Measurements from ENCODE around the gene COL4A2. TPM values are rescaled to one million over a fixed set of nuclear protein-coding genes. Genes with fewer than 3 reads are reported as not detected.

COL4A2 gene
- total and polyA plus RNA-seq, 2 donors (not counting 1 experiment from before 2014, with no cell fraction given) = 0.17 TPM; not detected in 1

DNA sequence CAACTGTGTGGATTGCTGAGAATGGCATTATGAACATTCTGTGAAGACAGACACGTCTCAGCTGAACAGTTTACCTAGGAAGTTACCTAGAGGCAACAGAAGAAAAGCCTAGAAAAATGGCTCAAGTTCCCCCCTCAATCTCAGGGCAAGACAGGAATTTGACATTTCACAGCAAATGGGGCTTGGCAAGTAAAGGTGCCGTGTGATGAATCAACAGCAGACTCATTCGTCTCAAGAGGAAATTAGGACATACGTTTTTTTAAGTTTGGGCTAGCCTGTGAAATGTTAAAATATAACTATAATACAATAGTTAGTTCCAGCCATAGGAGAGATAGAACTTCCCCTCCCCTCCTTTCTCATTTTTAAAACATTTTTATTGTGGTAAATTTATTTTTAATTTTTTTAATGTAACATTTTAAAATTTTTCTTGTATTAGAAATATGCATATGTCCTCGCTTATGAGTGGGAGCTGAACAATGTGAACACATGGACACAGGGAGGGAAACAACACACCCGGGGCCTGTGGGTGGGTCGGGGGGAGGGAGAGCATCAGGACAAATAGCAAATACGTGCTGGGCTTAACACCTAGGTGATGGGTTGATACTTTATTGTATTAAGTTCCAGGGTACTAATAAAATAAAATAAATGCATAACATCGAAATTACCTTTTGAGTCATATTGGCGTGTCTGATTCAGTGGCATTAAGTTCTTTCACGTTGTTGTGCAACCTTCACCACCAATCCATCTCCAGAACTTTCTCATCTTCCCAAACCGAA is 116.0 kb downstream of the COL4A2 start:
- Histone ChIP-seq H3K27ac (ENCODE audit: low read length in 2 of 2) (no peak overlapping the region), H4K20me1 (ENCODE audit: control insufficient read depth, insufficient read depth, low read length, poor library complexity, severe bottlenecking) (no peaks in the 10 kb centered on the region), H3K27me3 (replicated peaks in 1 of 4; ENCODE audit: control extremely low read depth in 1 of 4, control insufficient read depth in 3 of 4, insufficient read depth in 4 of 4, low read length in 3 of 4) (peaks cover 0 to 33% (median 26%) of the 10 kb centered on the region in 4 experiments), H3K4me3 (ENCODE audit: control extremely low read depth in 1 of 5, extremely low read depth in 1 of 5, insufficient read depth in 1 of 5, low read depth in 2 of 5, low read length in 4 of 5) (no peak overlapping the region), H3K4me1 (ENCODE audit: control insufficient read depth in 2 of 2, insufficient read depth in 2 of 2, low read length in 2 of 2) (no peaks in the 10 kb centered on the region), H3K36me3 (replicated peaks in 1 of 2; ENCODE audit: control extremely low read depth in 1 of 2, control insufficient read depth in 1 of 2, extremely low read depth in 1 of 2, insufficient read depth in 2 of 2, low read length in 1 of 2) (no peaks in the 10 kb centered on the region), H3K9ac (ENCODE audit: low read length) (no peak overlapping the region), H3K4me2 (replicated peaks; ENCODE audit: low read depth, low read length, poor library complexity, severe bottlenecking) (no peak overlapping the region), H3K79me2 (ENCODE audit: control insufficient read depth, insufficient read depth, low read length) (no peaks in the 10 kb centered on the region), H2AFZ (ENCODE audit: insufficient read depth, low read depth, low read length, poor library complexity, severe bottlenecking) (no peak overlapping the region), H3K9me3 (ENCODE audit: control extremely low read depth in 1 of 3, control insufficient read depth in 2 of 3, insufficient read depth in 1 of 3, low read length in 2 of 3) (no peaks in the 10 kb centered on the region)
- 80% methylated on average over 7 of the region's 12 CpGs for WGBS (ENCODE audit: insufficient coverage)
- CTCF ChIA-PET = no interaction called here
- no peak for TF ChIP-seq EZH2 (IDR thresholded peaks at IDR 0.05; ENCODE audit: borderline replicate concordance, insufficient read depth, low read depth, low read length, poor library complexity, severe bottlenecking)
- TF ChIP-seq, protein P1, sequence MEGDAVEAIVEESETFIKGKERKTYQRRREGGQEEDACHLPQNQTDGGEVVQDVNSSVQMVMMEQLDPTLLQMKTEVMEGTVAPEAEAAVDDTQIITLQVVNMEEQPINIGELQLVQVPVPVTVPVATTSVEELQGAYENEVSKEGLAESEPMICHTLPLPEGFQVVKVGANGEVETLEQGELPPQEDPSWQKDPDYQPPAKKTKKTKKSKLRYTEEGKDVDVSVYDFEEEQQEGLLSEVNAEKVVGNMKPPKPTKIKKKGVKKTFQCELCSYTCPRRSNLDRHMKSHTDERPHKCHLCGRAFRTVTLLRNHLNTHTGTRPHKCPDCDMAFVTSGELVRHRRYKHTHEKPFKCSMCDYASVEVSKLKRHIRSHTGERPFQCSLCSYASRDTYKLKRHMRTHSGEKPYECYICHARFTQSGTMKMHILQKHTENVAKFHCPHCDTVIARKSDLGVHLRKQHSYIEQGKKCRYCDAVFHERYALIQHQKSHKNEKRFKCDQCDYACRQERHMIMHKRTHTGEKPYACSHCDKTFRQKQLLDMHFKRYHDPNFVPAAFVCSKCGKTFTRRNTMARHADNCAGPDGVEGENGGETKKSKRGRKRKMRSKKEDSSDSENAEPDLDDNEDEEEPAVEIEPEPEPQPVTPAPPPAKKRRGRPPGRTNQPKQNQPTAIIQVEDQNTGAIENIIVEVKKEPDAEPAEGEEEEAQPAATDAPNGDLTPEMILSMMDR (IDR thresholded peaks at IDR 0.05) = no peak
- POLR2A ChIA-PET = no interaction called here
- DNase-seq (no peak), ATAC-seq (ENCODE audit: low read depth) (no peak)
- intact Hi-C loops (cut with micrococcal nuclease) = no loop called here
- H3K4me1 Mint-ChIP-seq = no peaks in the 10 kb centered on the region
- H3K9me3 Mint-ChIP-seq (ENCODE audit: insufficient read depth) = no peaks in the 10 kb centered on the region
- no peak overlapping the region for H3K4me3 Mint-ChIP-seq
- H3K27ac Mint-ChIP-seq = no peak overlapping the region
- peaks cover 58% of the 10 kb centered on the region for H3K27me3 Mint-ChIP-seq

DNA sequence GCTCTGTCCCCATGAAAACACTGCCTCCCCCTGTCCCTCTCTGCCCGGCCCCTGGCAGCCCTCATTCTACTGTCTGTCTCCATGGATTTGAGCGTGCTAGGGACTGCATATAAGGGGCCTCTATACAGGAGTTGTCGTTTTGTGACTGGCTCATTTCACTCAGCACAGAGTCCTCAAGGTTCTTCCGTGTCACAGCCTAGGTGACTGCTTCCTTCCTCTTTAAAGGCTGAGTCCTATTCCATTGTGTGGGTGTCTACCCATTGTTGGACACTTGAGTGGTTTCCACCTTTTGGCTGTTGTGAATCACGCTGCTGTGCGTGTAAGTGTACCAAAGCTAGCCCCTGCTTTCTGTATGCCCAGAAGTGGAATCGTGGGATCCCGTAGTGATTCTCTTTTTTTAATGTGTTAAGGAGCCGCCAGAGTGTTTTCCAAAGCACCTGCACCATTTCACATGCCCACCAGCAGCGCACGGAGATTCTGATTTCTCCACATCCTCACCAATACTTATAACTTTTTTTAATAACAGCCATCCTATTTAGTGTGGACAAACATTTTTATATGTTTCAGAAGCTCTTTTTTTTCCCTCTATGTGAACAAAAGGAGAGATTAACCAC is 116.7 kb downstream of the COL4A2 start:
- H3K27me3 Mint-ChIP-seq = peaks cover 51% of the 10 kb centered on the region

More for the DNA sequence above, 116.7 kb downstream of the COL4A2 start:
- no peak for TF ChIP-seq EZH2 (IDR thresholded peaks at IDR 0.05; ENCODE audit: borderline replicate concordance, insufficient read depth, low read depth, low read length, poor library complexity, severe bottlenecking)
- TF ChIP-seq, protein P1 (IDR thresholded peaks at IDR 0.05) = no peak
- no peaks in the 10 kb centered on the region for H3K36me3 ChIP-seq (replicated peaks in 1 of 2; ENCODE audit: control extremely low read depth in 1 of 2, control insufficient read depth in 1 of 2, extremely low read depth in 1 of 2, insufficient read depth in 2 of 2, low read length in 1 of 2)
- Mint-ChIP-seq H3K9me3 (ENCODE audit: insufficient read depth) (no peaks in the 10 kb centered on the region), H3K4me3 (no peak overlapping the region), H3K4me1 (no peaks in the 10 kb centered on the region), H3K27ac (no peak overlapping the region)
- H3K4me2 ChIP-seq (replicated peaks; ENCODE audit: low read depth, low read length, poor library complexity, severe bottlenecking) = no peak overlapping the region
- no peaks in the 10 kb centered on the region for H3K9me3 ChIP-seq (ENCODE audit: control extremely low read depth in 1 of 3, control insufficient read depth in 2 of 3, insufficient read depth in 1 of 3, low read length in 2 of 3)
- ChIA-PET CTCF (no interaction called here), POLR2A (no interaction called here)
- H3K27me3 ChIP-seq (replicated peaks in 1 of 4; ENCODE audit: control extremely low read depth in 1 of 4, control insufficient read depth in 3 of 4, insufficient read depth in 4 of 4, low read length in 3 of 4) = peaks cover 0 to 33% (median 27%) of the 10 kb centered on the region in 4 experiments
- 53% methylated on average over 6 of the region's 11 CpGs for WGBS (ENCODE audit: insufficient coverage)
- H3K4me3 ChIP-seq (ENCODE audit: control extremely low read depth in 1 of 5, extremely low read depth in 1 of 5, insufficient read depth in 1 of 5, low read depth in 2 of 5, low read length in 4 of 5) = no peak overlapping the region
- no peak overlapping the region for H2AFZ ChIP-seq (ENCODE audit: insufficient read depth, low read depth, low read length, poor library complexity, severe bottlenecking)
- intact Hi-C loops (cut with micrococcal nuclease) = no loop called here
- H3K4me1 ChIP-seq (ENCODE audit: control insufficient read depth in 2 of 2, insufficient read depth in 2 of 2, low read length in 2 of 2) = no peaks in the 10 kb centered on the region
- ATAC-seq (ENCODE audit: low read depth) = no peak
- H3K9ac ChIP-seq (ENCODE audit: low read length) = no peak overlapping the region
- no peak overlapping the region for H3K27ac ChIP-seq (ENCODE audit: low read length in 2 of 2)
- no peaks in the 10 kb centered on the region for H3K79me2 ChIP-seq (ENCODE audit: control insufficient read depth, insufficient read depth, low read length)
- no peaks in the 10 kb centered on the region for H4K20me1 ChIP-seq (ENCODE audit: control insufficient read depth, insufficient read depth, low read length, poor library complexity, severe bottlenecking)
- no peak for DNase-seq

Measured in B cell (primary cell).